ENCODE measurements around the gene STXBP1. TPM values are rescaled to one million over a fixed set of nuclear protein-coding genes. Genes with fewer than 3 reads are reported as not detected.

STXBP1 gene
- total and polyA plus RNA-seq, 2 of the 13 experiments (the other 11 are each of a cell fraction or from before 2014, with no cell fraction given), result 2.9 TPM

- no peak for TF ChIP-seq HNF1A (IDR thresholded peaks at IDR 0.05; ENCODE audit: low read depth)
- TF ChIP-seq HNF1A (CRISPR knock-in tag; IDR thresholded peaks at IDR 0.05; ENCODE audit: borderline replicate concordance), result no peak
- no peak; the same call in none of the 2 replicates for TF ChIP-seq ZNF350 (CRISPR knock-in tag; IDR thresholded peaks at IDR 0.05; ENCODE audit: borderline replicate concordance, low read depth)
- no peak for TF ChIP-seq RBAK (CRISPR knock-in tag; IDR thresholded peaks at IDR 0.05)
- no peak for TF ChIP-seq ZBTB43 (CRISPR knock-in tag; conservative IDR thresholded peaks at IDR 0.05)
- TF ChIP-seq SATB2 (CRISPR knock-in tag; IDR thresholded peaks at IDR 0.05), result no peak
- no peak; the same call in 1 of the 2 replicates for TF ChIP-seq ZNF280D (CRISPR knock-in tag; IDR thresholded peaks at IDR 0.05)
- TF ChIP-seq SNAI1 (CRISPR knock-in tag; IDR thresholded peaks at IDR 0.05; ENCODE audit: borderline replicate concordance), result no peak
- peak; percentile 82 for TF ChIP-seq ZSCAN25 (CRISPR knock-in tag; IDR thresholded peaks at IDR 0.05)
- no peak for TF ChIP-seq AFF4 (CRISPR knock-in tag; IDR thresholded peaks at IDR 0.05)
- TF ChIP-seq ZNF713 (CRISPR knock-in tag; IDR thresholded peaks at IDR 0.05), result no peak
- TF ChIP-seq ZNF562 (CRISPR knock-in tag; IDR thresholded peaks at IDR 0.05; ENCODE audit: borderline replicate concordance), result no peak
- TF ChIP-seq HBP1 (CRISPR knock-in tag; IDR thresholded peaks at IDR 0.05; ENCODE audit: low read depth), result no peak
- no peak for TF ChIP-seq SNAPC2 (CRISPR knock-in tag; IDR thresholded peaks at IDR 0.05)
Observed at GRCh38 chr9:127608104-127608966, 3.7 kb upstream of the STXBP1 start (continued).

Data from HepG2 (cell line).